GM12878 (cell line): ENCODE results near the gene CNDP2. TPM values are rescaled to one million over a fixed set of nuclear protein-coding genes. Genes with fewer than 3 reads are reported as not detected.

ENCODE experiments used
- ATAC-seq: fragments of 200-7000 bp; cut with Tn5 transposase; 3 replicates; pipeline ENCODE4 v1.9.1; 2020; ENCODE audit warnings: mild to moderate bottlenecking, moderate library complexity
- BruUV-seq: library from RNA; stranded (reverse); fragments of 400-500 nt; replicated peaks from 2 replicates; lab custom pipeline; 2021; lab: Mats Ljungman, UMichigan
- CTCF ChIA-PET: fragments of 300-600 bp; sonication (Branson Sonifier 250); formaldehyde crosslinking; extraction: SDS; loops from one replicate; lab custom pipeline; 2021; ENCODE audit warnings: inconsistent platforms; lab: Yijun Ruan, JAX
- POLR2A ChIA-PET: fragments of 350-600 bp; formaldehyde crosslinking; extraction: SDS; loops from one replicate; lab custom pipeline; 2021; ENCODE audit warnings: inconsistent platforms; lab: Charles Lee
- RAD21 ChIA-PET: fragments of 300-600 bp; sonication (Branson Sonifier 250); formaldehyde crosslinking; loops from one replicate; lab custom pipeline; 2023; ENCODE audit warnings: antibody characterized with exemption; ENCODE audit not compliant: unreplicated experiment; lab: Charles Lee
- SMC1A ChIA-PET: fragments of 300-600 bp; sonication (Branson Sonifier 250); formaldehyde crosslinking; loops from one replicate; lab custom pipeline; 2023; ENCODE audit not compliant: unreplicated experiment, uncharacterized antibody; lab: Charles Lee
- DNase-seq: peaks from one replicate; pipeline ENCODE4 v3.0.0-alpha.2; 2011; ENCODE audit warnings: low read depth, low spot score
- FAIRE-seq: peaks from 3 replicates; lab custom pipeline; 2011; peaks lifted over from hg19 to GRCh38; lab: Jason Lieb, UNC
- H2AFZ ChIP-seq: 2 replicates; pipeline ENCODE4 v1.6.0; 2011; ENCODE audit warnings: low read depth, low read length, control low read depth; ENCODE audit not compliant: control insufficient read depth
- H3K27ac ChIP-seq: 2 replicates; pipeline ENCODE4 v1.5.1; 2011; ENCODE audit warnings: control low read depth; ENCODE audit not compliant: control insufficient read depth, insufficient read depth
- H3K27me3 ChIP-seq, 2 experiments: replicated peaks in 1 of 2; 2 replicates each; pipeline versions ENCODE4 v1.6.0 to v1.6.1; 2011; ENCODE audit warnings: low read length in 1 of 2; ENCODE audit not compliant: control insufficient read depth in 2 of 2, insufficient read depth in 2 of 2
- H3K36me3 ChIP-seq, 2 experiments: 2 replicates each; pipeline ENCODE4 v1.5.1; 2011; ENCODE audit warnings: low read length in 1 of 2; ENCODE audit not compliant: control insufficient read depth in 2 of 2, insufficient read depth in 2 of 2
- H3K4me1 ChIP-seq: 2 replicates; pipeline ENCODE4 v1.6.1; 2011; ENCODE audit warnings: mild to moderate bottlenecking, low read length, moderate library complexity, mixed read lengths; ENCODE audit not compliant: control insufficient read depth, insufficient read depth
- H3K4me2 ChIP-seq: 2 replicates; pipeline ENCODE4 v1.6.0; 2011; ENCODE audit warnings: control low read depth; ENCODE audit not compliant: control insufficient read depth, insufficient read depth
- H3K4me3 ChIP-seq: fragments of 200-600 bp; sonication (generic); 2 replicates; pipeline ENCODE4 v1.5.1; 2016
- H3K79me2 ChIP-seq: 2 replicates; pipeline ENCODE4 v1.6.0; 2011; ENCODE audit warnings: low read length; ENCODE audit not compliant: control insufficient read depth, insufficient read depth
- H3K9ac ChIP-seq: 2 replicates; pipeline ENCODE4 v1.8.0; 2011; ENCODE audit warnings: low read length, control low read depth, mixed read lengths; ENCODE audit not compliant: control insufficient read depth, insufficient read depth
- H3K9me3 ChIP-seq: replicated peaks from 3 replicates; pipeline ENCODE4 v1.5.1; 2011; ENCODE audit warnings: mild to moderate bottlenecking, low read length; ENCODE audit not compliant: control insufficient read depth, insufficient read depth
- H4K20me1 ChIP-seq: 2 replicates; pipeline ENCODE4 v1.6.0; 2011; ENCODE audit not compliant: control insufficient read depth, insufficient read depth
- BACH1 ChIP-seq: fragments of 450-650 bp; IDR thresholded peaks from 2 replicates; pipeline ENCODE4 v1.6.1; 2017; ENCODE audit warnings: mild to moderate bottlenecking, borderline replicate concordance
- JUNB ChIP-seq: IDR thresholded peaks from 2 replicates; pipeline ENCODE4 v1.6.1; 2016; ENCODE audit warnings: antibody characterized with exemption, mild to moderate bottlenecking
- MYB ChIP-seq: fragments of 150-350 bp; IDR thresholded peaks from 2 replicates; pipeline ENCODE4 v1.6.1; 2014; ENCODE audit warnings: mild to moderate bottlenecking, low read depth, low read length, borderline replicate concordance
- NR2F1 ChIP-seq: fragments of 450-650 bp; conservative IDR thresholded peaks from 2 replicates; pipeline ENCODE4 v1.6.1; 2017; ENCODE audit warnings: mild to moderate bottlenecking
- POU2F2 ChIP-seq: IDR thresholded peaks from 3 replicates; pipeline ENCODE4 v1.6.1; 2011; ENCODE audit warnings: low read depth, mild to moderate bottlenecking, low read length, borderline replicate concordance
- RFX5 ChIP-seq: IDR thresholded peaks from 2 replicates; pipeline ENCODE4 v1.6.1; 2011; ENCODE audit warnings: low read depth, low read length, improper control_type of control experiment
- SREBF1 ChIP-seq: IDR thresholded peaks from 2 replicates; pipeline ENCODE4 v1.6.1; 2012; ENCODE audit warnings: mild to moderate bottlenecking, low read length
- SUPT20H ChIP-seq: IDR thresholded peaks from 2 replicates; pipeline ENCODE4 v1.6.1; 2011; ENCODE audit warnings: low read depth, mild to moderate bottlenecking, low read length, moderate library complexity, borderline replicate concordance; ENCODE audit not compliant: control insufficient read depth
- WGBS: methylation state at CpG from one replicate; pipeline ENCODE4 v1.1.6; 2016; ENCODE audit warnings: low lambda C conversion rate; ENCODE audit not compliant: insufficient replicate concordance, insufficient coverage; ENCODE audit errors: missing lambda C conversion rate; 5-methylcytosine and 5-hydroxymethylcytosine counted together
- in situ Hi-C: fragments of 300-500 bp; cut with MboI; formaldehyde crosslinking; loops from 9 replicates; pipeline ENCODE4 v1.14.3; 2018; ENCODE audit warnings: mixed read lengths
- intact Hi-C: fragments of 100-400 bp; cut with micrococcal nuclease; formaldehyde crosslinking; loops from one replicate; pipeline ENCODE4 v1.14.2; 2022; ENCODE audit not compliant: unreplicated experiment
- polyA plus RNA-seq, 11 experiments: library from polyadenylated mRNA; depleted of rRNA in 4 of 11; unstranded in 6 of 11; stranded (reverse) in 5 of 11; fragments of >200 nt; fragmentation: Nextera tagmentation in 4 of 11; fragmentation: Illumina TruSeq in 1 of 11; extraction: Ambion mirVana in 4 of 11; extraction: Trizol in 1 of 11; gene quantifications; 1 replicate in 1 of 11; 2 replicates in 10 of 11; pipeline versions ENCODE4 v1.2.1 to v1.2.3, GENCODE V29; 2011 to 2016; ENCODE audit warnings: inconsistent platforms in 2 of 11, missing spikeins in 2 of 11, low read depth in 1 of 11
- total RNA-seq, 4 experiments: library from RNA; depleted of rRNA in 3 of 4; stranded (reverse); fragments of >200 nt in 3 of 4; fragmentation: Illumina TruSeq in 1 of 4; extraction: Trizol in 1 of 4; gene quantifications; 2 replicates each; pipeline versions ENCODE4 v1.2.1 to v1.2.3, GENCODE V29; 2013 to 2021
- TF ChIP-seq, protein P1 (sequence below): IDR thresholded peaks from 2 replicates; pipeline ENCODE4 v1.6.1; 2011; ENCODE audit warnings: low read depth, mild to moderate bottlenecking, low read length, moderate library complexity, borderline replicate concordance; ENCODE audit errors: extremely low read depth
- TF ChIP-seq, protein P2 (sequence below): IDR thresholded peaks from 2 replicates; pipeline ENCODE4 v1.6.1; 2012; ENCODE audit warnings: low read depth, low read length, improper control_type of control experiment
- TF ChIP-seq, protein P3 (sequence below): IDR thresholded peaks from 2 replicates; pipeline ENCODE4 v1.6.1; 2012; ENCODE audit warnings: mild to moderate bottlenecking, low read depth, low read length

Gene CNDP2
- total and polyA plus RNA-seq, 10 of the 15 experiments (the other 5 are each of a cell fraction or from before 2014, with no cell fraction given): 63.5 to 213 (median 158) TPM

DNA sequence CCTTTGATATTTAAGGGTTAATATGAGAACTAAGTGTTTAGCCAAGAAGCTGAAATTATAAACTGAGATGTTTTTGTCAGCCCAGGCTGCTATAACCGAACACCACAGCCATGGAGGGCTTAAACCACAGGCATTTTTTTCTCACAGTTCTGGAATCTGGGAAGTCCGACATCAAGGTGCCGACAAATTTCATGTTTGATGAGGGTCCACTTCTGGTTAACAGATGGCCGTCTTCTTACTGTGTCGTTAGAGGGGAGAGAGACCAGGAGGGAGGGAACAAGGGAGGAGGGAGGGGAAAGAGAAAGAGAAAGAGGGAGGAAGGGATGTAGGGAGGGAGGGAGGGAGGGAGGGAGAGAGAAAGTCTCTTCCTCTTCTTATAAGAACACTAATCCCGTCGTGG, 6.5 kb upstream of the CNDP2 start:
- no peak overlapping the region for H3K4me3 ChIP-seq
- ATAC-seq: no peak
- H3K9ac ChIP-seq: no peak overlapping the region
- H3K4me2 ChIP-seq: no peak overlapping the region
- POLR2A ChIA-PET: no interaction called here
- intact Hi-C loops (loop anchor here (10.0 kb wide), 1 partner anchor 2005 kb away; the partner anchor contains the start of gene ZNF516), in situ Hi-C loops (no loop called here)
- H3K9me3 ChIP-seq: no peaks in the 10 kb centered on the region
- TF ChIP-seq SREBF1: no peak
- no peak for TF ChIP-seq MYB
- H3K27me3 ChIP-seq: no peaks in the 10 kb centered on the region
- H2AFZ ChIP-seq: no peak overlapping the region
- H3K79me2 ChIP-seq: no peaks in the 10 kb centered on the region
- no TSS peak for BruUV-seq
- SMC1A ChIA-PET: no interaction called here
- 49% methylated on average over 6 of the region's 7 CpGs for WGBS
- H3K27ac ChIP-seq: no peak overlapping the region
- RAD21 ChIA-PET: no interaction called here
- no peak for DNase-seq
- CTCF ChIA-PET: interaction anchor here (1.1 kb wide), 1 partner anchor 139 kb away, joined by 3 read pairs; no protein-coding TSS in a partner anchor
- H3K4me1 ChIP-seq: peaks cover 9% of the 10 kb centered on the region
- no peak for FAIRE-seq
- H4K20me1 ChIP-seq: no peaks in the 10 kb centered on the region
- no peaks in the 10 kb centered on the region for H3K36me3 ChIP-seq

DNA sequence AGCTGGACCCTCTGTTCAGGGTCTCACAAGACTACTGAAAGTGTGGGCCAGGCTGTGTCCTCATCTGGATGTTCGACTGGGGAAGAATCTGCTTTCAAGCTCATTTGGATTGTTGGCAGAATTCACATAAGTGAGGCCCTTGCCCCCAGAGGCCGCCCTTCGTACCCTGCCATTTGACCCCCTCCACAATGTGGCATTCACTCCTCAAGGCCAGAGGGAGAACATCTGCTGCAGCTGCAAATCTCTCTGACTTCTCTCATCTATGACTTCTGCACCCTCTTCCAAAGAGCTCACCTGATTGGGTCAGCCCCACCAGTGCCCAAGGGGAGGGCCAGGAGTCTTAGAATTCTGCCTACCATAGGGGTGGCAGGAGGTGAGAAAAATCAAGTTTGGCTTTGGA, 3.9 kb upstream of the CNDP2 start:
- SMC1A ChIA-PET: interaction anchor here (0.6 to 2.7 kb wide), 3 partner anchors 60 to 297 kb away, joined by 3 to 32 read pairs (median 5); no protein-coding TSS in a partner anchor
- RAD21 ChIA-PET: no interaction called here
- no peak for DNase-seq
- no peak overlapping the region for H2AFZ ChIP-seq
- no peak for ATAC-seq
- no peaks in the 10 kb centered on the region for H3K36me3 ChIP-seq
- no peak overlapping the region for H3K27ac ChIP-seq
- intact Hi-C loops: loop anchor here (10.0 kb wide), 1 partner anchor 2003 kb away; the partner anchor contains the start of gene ZNF516
- POLR2A ChIA-PET: no interaction called here
- no peak overlapping the region for H3K9ac ChIP-seq
- no peak overlapping the region for H3K4me2 ChIP-seq
- no peak overlapping the region for H3K4me3 ChIP-seq
- CTCF ChIA-PET: interaction anchor here (0.6 to 5.9 kb wide), 5 partner anchors 93 to 295 kb away, joined by 3 to 92 read pairs (median 14); no protein-coding TSS in a partner anchor
- FAIRE-seq: no peak
- BruUV-seq: no TSS peak
- no peaks in the 10 kb centered on the region for H3K9me3 ChIP-seq
- H3K79me2 ChIP-seq: peaks cover 11% of the 10 kb centered on the region
- TF ChIP-seq SUPT20H: no peak
- TF ChIP-seq, protein P1, sequence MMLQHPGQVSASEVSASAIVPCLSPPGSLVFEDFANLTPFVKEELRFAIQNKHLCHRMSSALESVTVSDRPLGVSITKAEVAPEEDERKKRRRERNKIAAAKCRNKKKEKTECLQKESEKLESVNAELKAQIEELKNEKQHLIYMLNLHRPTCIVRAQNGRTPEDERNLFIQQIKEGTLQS: no peak
- no peak for TF ChIP-seq RFX5
- TF ChIP-seq, protein P2, sequence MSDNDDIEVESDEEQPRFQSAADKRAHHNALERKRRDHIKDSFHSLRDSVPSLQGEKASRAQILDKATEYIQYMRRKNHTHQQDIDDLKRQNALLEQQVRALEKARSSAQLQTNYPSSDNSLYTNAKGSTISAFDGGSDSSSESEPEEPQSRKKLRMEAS: no peak
- TF ChIP-seq POU2F2: no peak
- TF ChIP-seq BACH1: no peak
- TF ChIP-seq NR2F1: no peak
- TF ChIP-seq, protein P3, sequence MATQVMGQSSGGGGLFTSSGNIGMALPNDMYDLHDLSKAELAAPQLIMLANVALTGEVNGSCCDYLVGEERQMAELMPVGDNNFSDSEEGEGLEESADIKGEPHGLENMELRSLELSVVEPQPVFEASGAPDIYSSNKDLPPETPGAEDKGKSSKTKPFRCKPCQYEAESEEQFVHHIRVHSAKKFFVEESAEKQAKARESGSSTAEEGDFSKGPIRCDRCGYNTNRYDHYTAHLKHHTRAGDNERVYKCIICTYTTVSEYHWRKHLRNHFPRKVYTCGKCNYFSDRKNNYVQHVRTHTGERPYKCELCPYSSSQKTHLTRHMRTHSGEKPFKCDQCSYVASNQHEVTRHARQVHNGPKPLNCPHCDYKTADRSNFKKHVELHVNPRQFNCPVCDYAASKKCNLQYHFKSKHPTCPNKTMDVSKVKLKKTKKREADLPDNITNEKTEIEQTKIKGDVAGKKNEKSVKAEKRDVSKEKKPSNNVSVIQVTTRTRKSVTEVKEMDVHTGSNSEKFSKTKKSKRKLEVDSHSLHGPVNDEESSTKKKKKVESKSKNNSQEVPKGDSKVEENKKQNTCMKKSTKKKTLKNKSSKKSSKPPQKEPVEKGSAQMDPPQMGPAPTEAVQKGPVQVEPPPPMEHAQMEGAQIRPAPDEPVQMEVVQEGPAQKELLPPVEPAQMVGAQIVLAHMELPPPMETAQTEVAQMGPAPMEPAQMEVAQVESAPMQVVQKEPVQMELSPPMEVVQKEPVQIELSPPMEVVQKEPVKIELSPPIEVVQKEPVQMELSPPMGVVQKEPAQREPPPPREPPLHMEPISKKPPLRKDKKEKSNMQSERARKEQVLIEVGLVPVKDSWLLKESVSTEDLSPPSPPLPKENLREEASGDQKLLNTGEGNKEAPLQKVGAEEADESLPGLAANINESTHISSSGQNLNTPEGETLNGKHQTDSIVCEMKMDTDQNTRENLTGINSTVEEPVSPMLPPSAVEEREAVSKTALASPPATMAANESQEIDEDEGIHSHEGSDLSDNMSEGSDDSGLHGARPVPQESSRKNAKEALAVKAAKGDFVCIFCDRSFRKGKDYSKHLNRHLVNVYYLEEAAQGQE: no peak
- no peak for TF ChIP-seq JUNB
- TF ChIP-seq, all 136 proteins: peak for 0
- 62% methylated on average over 3 of the region's 3 CpGs for WGBS
- H3K4me1 ChIP-seq: peaks cover under 1% of the 10 kb centered on the region
- H3K27me3 ChIP-seq: no peaks in the 10 kb centered on the region
- H4K20me1 ChIP-seq: no peaks in the 10 kb centered on the region
- in situ Hi-C loops: no loop called here
